WTC11 (cell line): ENCODE results near the gene GPR135. TPM values are rescaled to one million over a fixed set of nuclear protein-coding genes. Genes with fewer than 3 reads are reported as not detected.
"Not testable (repeated sequence)": the region's sequence is repeated elsewhere in the genome, so short reads cannot be mapped to it uniquely, and the experiment has no call there.

Experiments
- ATAC-seq: fragments of 200-7000 bp; cut with Tn5 transposase; 2 replicates; pipeline ENCODE4 v1.10.0; 2021; ENCODE audit warnings: mild to moderate bottlenecking, moderate library complexity
- CTCF ChIA-PET: fragments of 300-600 bp; sonication (Branson Sonifier 250); formaldehyde crosslinking; loops from one replicate; lab custom pipeline; 2021; ENCODE audit warnings: antibody characterized with exemption; lab: Charles Lee
- POLR2A ChIA-PET: fragments of 350-600 bp; sonication (Branson Sonifier 250); formaldehyde crosslinking; loops from one replicate; lab custom pipeline; 2021; ENCODE audit warnings: antibody characterized with exemption; lab: Charles Lee
- DNase-seq: peaks from one replicate; pipeline ENCODE4 v3.0.0; 2021; ENCODE audit warnings: low spot score
- H3K27ac Mint-ChIP-seq: 2 replicates; pipeline ENCODE4 v1.8.0; 2021; ENCODE audit warnings: mixed read lengths
- H3K27me3 Mint-ChIP-seq: 2 replicates; pipeline ENCODE4 v1.8.0; 2021; ENCODE audit warnings: low read depth, mild to moderate bottlenecking, moderate library complexity, mixed read lengths
- H3K36me3 Mint-ChIP-seq: 2 replicates; pipeline ENCODE4 v1.8.0; 2021; ENCODE audit warnings: mixed read lengths
- H3K4me1 Mint-ChIP-seq: 2 replicates; pipeline ENCODE4 v1.8.0; 2022; ENCODE audit warnings: mixed read lengths
- H3K4me3 Mint-ChIP-seq: 2 replicates; pipeline ENCODE4 v1.8.0; 2021; ENCODE audit warnings: mild to moderate bottlenecking, moderate library complexity, mixed read lengths
- H3K9me3 Mint-ChIP-seq: 2 replicates; pipeline ENCODE4 v1.8.0; 2021; ENCODE audit warnings: mixed read lengths
- CREM ChIP-seq: sonication (generic); formaldehyde crosslinking; IDR thresholded peaks from 2 replicates; pipeline ENCODE4 v1.8.1; 2022; ENCODE audit warnings: mild to moderate bottlenecking, missing genetic modification reagents, moderate library complexity
- ERG ChIP-seq: fragments of 250-450 bp; sonication (Bioruptor Pico); IDR thresholded peaks from 2 replicates; pipeline ENCODE4 v1.8.0; 2021; ENCODE audit warnings: mild to moderate bottlenecking
- FOXK1 ChIP-seq: sonication (generic); formaldehyde crosslinking; IDR thresholded peaks from 2 replicates; pipeline ENCODE4 v1.8.0; 2022; ENCODE audit warnings: mild to moderate bottlenecking, moderate library complexity, missing genetic modification reagents
- FOXP1 ChIP-seq: sonication (generic); formaldehyde crosslinking; IDR thresholded peaks from 2 replicates; pipeline ENCODE4 v1.8.0; 2022; ENCODE audit warnings: missing genetic modification reagents, mild to moderate bottlenecking, moderate library complexity, borderline replicate concordance
- GABPB1 ChIP-seq: sonication (generic); formaldehyde crosslinking; IDR thresholded peaks from 2 replicates; pipeline ENCODE4 v1.8.1; 2023; ENCODE audit warnings: mild to moderate bottlenecking, missing genetic modification reagents
- IRF2 ChIP-seq: sonication (generic); formaldehyde crosslinking; IDR thresholded peaks from 2 replicates; pipeline ENCODE4 v1.8.0; 2022; ENCODE audit warnings: low read depth, missing genetic modification reagents, borderline replicate concordance
- MAX ChIP-seq: sonication (generic); formaldehyde crosslinking; IDR thresholded peaks from 2 replicates; pipeline ENCODE4 v1.8.0; 2022; ENCODE audit warnings: mild to moderate bottlenecking, missing genetic modification reagents
- MXD4 ChIP-seq: fragments of 250-450 bp; sonication (Bioruptor Pico); IDR thresholded peaks from 2 replicates; pipeline ENCODE4 v1.8.0; 2021; ENCODE audit warnings: mild to moderate bottlenecking, moderate library complexity, borderline replicate concordance
- MYBL2 ChIP-seq: sonication (generic); formaldehyde crosslinking; IDR thresholded peaks from 2 replicates; pipeline ENCODE4 v1.8.1; 2023; ENCODE audit warnings: mild to moderate bottlenecking, moderate library complexity, missing genetic modification reagents
- NFYB ChIP-seq: sonication (generic); formaldehyde crosslinking; conservative IDR thresholded peaks from 2 replicates; pipeline ENCODE4 v1.8.0; 2022; ENCODE audit warnings: low read depth, missing genetic modification reagents
- PREB ChIP-seq: sonication (generic); formaldehyde crosslinking; IDR thresholded peaks from 2 replicates; pipeline ENCODE4 v1.8.1; 2022; ENCODE audit warnings: mild to moderate bottlenecking, missing genetic modification reagents, moderate library complexity, borderline replicate concordance
- RORB ChIP-seq: fragments of 250-450 bp; sonication (Bioruptor Pico); IDR thresholded peaks from 2 replicates; pipeline ENCODE4 v1.9.0; 2021; ENCODE audit warnings: mild to moderate bottlenecking
- SMAD4 ChIP-seq: sonication (generic); formaldehyde crosslinking; IDR thresholded peaks from 2 replicates; pipeline ENCODE4 v1.8.0; 2022; ENCODE audit warnings: mild to moderate bottlenecking, missing genetic modification reagents
- USF2 ChIP-seq: sonication (generic); formaldehyde crosslinking; IDR thresholded peaks from 2 replicates; pipeline ENCODE4 v1.8.1; 2023; ENCODE audit warnings: mild to moderate bottlenecking, missing genetic modification reagents, moderate library complexity
- ZNF138 ChIP-seq: sonication (generic); formaldehyde crosslinking; conservative IDR thresholded peaks from 2 replicates; pipeline ENCODE4 v1.8.1; 2022; ENCODE audit warnings: mild to moderate bottlenecking, moderate library complexity, missing genetic modification reagents
- ZNF263 ChIP-seq: sonication (generic); formaldehyde crosslinking; IDR thresholded peaks from 2 replicates; pipeline ENCODE4 v1.8.1; 2022; ENCODE audit warnings: low read depth, mild to moderate bottlenecking, moderate library complexity, missing genetic modification reagents
- ZNF317 ChIP-seq: sonication (generic); formaldehyde crosslinking; IDR thresholded peaks from 2 replicates; pipeline ENCODE4 v1.8.1; 2023; ENCODE audit warnings: low read depth, mild to moderate bottlenecking, moderate library complexity, missing genetic modification reagents, borderline replicate concordance
- ZSCAN18 ChIP-seq: fragments of 250-450 bp; sonication (Bioruptor Pico); IDR thresholded peaks from 2 replicates; pipeline ENCODE4 v2.1.2; 2022; ENCODE audit warnings: mild to moderate bottlenecking, moderate library complexity
- total RNA-seq: library from RNA; stranded (reverse); gene quantifications from 3 replicates; pipeline ENCODE4 v1.2.3, GENCODE V29; 2021

The GPR135 gene
- total RNA-seq, 1 experiment from 2014 or later, result 1.7 TPM

GRCh38 chr14:59450716-59451115, 14.5 kb downstream of the GPR135 start:
- Mint-ChIP-seq H3K4me1 (no peaks in the 10 kb centered on the region), H3K4me3 (no peak overlapping the region), H3K9me3 (no peaks in the 10 kb centered on the region), H3K27ac (no peak overlapping the region), H3K27me3 (no peaks in the 10 kb centered on the region), H3K36me3 (0 out of 2 replicates have a peak, but pooled peaks cover 2% of the 10 kb centered on the region)
- POLR2A ChIA-PET, result no interaction called here
- no peak for ATAC-seq
- CTCF ChIA-PET, result no interaction called here
- no peak for TF ChIP-seq MXD4 (CRISPR knock-in tag)
- TF ChIP-seq MYBL2 (CRISPR knock-in tag), result no peak
- TF ChIP-seq CREM (CRISPR knock-in tag), result no peak
- TF ChIP-seq ERG (CRISPR knock-in tag), result no peak
- DNase-seq, result no peak

GRCh38 chr14:59448673-59449072, 16.5 kb downstream of the GPR135 start:
- ATAC-seq, H3K27me3 Mint-ChIP-seq, H3K36me3 Mint-ChIP-seq, DNase-seq, H3K4me1 Mint-ChIP-seq, H3K9me3 Mint-ChIP-seq, CTCF ChIA-PET, H3K4me3 Mint-ChIP-seq, POLR2A ChIA-PET, H3K27ac Mint-ChIP-seq: not testable (repeated sequence)

- no peaks in the 10 kb centered on the region for H3K4me1 Mint-ChIP-seq
- TF ChIP-seq MXD4 (CRISPR knock-in tag) (no peak), ZNF138 (CRISPR knock-in tag) (no peak), USF2 (no peak), FOXK1 (CRISPR knock-in tag) (no peak), SMAD4 (no peak)
- no peaks in the 10 kb centered on the region for H3K36me3 Mint-ChIP-seq
- no peak overlapping the region for H3K27ac Mint-ChIP-seq
- CTCF ChIA-PET, result interaction anchor here (0.8 to 1.5 kb wide), 3 partner anchors 45 to 306 kb away, joined by 3 to 4 read pairs (median 4); partner anchors contain the start of genes JKAMP and L3HYPDH
- no peak overlapping the region for H3K4me3 Mint-ChIP-seq
- ATAC-seq (peak; percentile 58), DNase-seq (no peak)
- H3K9me3 Mint-ChIP-seq, result no peaks in the 10 kb centered on the region
- H3K27me3 Mint-ChIP-seq, result no peaks in the 10 kb centered on the region
- POLR2A ChIA-PET, result no interaction called here
Measured at GRCh38 chr14:59439256-59439965, 25.8 kb downstream of the GPR135 start.

GRCh38 chr14:59438195-59438647, 27.0 kb downstream of the GPR135 start:
- DNase-seq, result no peak
- Mint-ChIP-seq H3K27ac (no peak overlapping the region), H3K4me3 (no peak overlapping the region), H3K9me3 (no peaks in the 10 kb centered on the region), H3K4me1 (no peaks in the 10 kb centered on the region), H3K27me3 (no peaks in the 10 kb centered on the region), H3K36me3 (no peaks in the 10 kb centered on the region)
- TF ChIP-seq IRF2, result no peak
- no peak for TF ChIP-seq ZSCAN18 (CRISPR knock-in tag)
- no peak for TF ChIP-seq FOXP1 (CRISPR knock-in tag)
- ATAC-seq, result no peak
- ChIA-PET POLR2A (no interaction called here), CTCF (interaction anchor here (1.5 kb wide), 1 partner anchor 305 kb away, joined by 4 read pairs; no protein-coding TSS in a partner anchor)

- CTCF ChIA-PET, result interaction anchor here (1.2 kb wide), 2 partner anchors 11 to 303 kb away, joined by 3 to 4 read pairs; no protein-coding TSS in a partner anchor
- TF ChIP-seq RORB (CRISPR knock-in tag) (no peak), IRF2 (no peak), ZNF263 (CRISPR knock-in tag) (no peak), CREM (CRISPR knock-in tag) (no peak), MAX (CRISPR knock-in tag) (no peak), PREB (CRISPR knock-in tag) (no peak), NFYB (CRISPR knock-in tag) (no peak), GABPB1 (CRISPR knock-in tag) (no peak), ZNF317 (CRISPR knock-in tag) (no peak)
- POLR2A ChIA-PET, result no interaction called here
- no peaks in the 10 kb centered on the region for H3K27me3 Mint-ChIP-seq
- H3K9me3 Mint-ChIP-seq, result no peaks in the 10 kb centered on the region
- no peak overlapping the region for H3K4me3 Mint-ChIP-seq
- no peaks in the 10 kb centered on the region for H3K36me3 Mint-ChIP-seq
- no peak for DNase-seq
- no peaks in the 10 kb centered on the region for H3K4me1 Mint-ChIP-seq
- no peak for ATAC-seq
- no peak overlapping the region for H3K27ac Mint-ChIP-seq
Measured at GRCh38 chr14:59435987-59436386, 29.2 kb downstream of the GPR135 start.
